BE2C (cell line): Measurements from ENCODE around the gene MTIF2.
"Not testable (repeated sequence)": the region's sequence is repeated elsewhere in the genome, so short reads cannot be mapped to it uniquely, and the experiment has no call there.

Experiments
- DNase-seq: peaks from one replicate; pipeline ENCODE4 v3.0.0-alpha.2; 2020
- H3K27me3 ChIP-seq: fragments of 250-450 bp; sonication (Bioruptor Pico); 2 replicates; pipeline ENCODE4 v1.5.1; 2020; ENCODE audit warnings: mild to moderate bottlenecking
- H3K36me3 ChIP-seq: fragments of 250-450 bp; sonication (Bioruptor Pico); 2 replicates; pipeline ENCODE4 v1.5.1; 2020; ENCODE audit warnings: mild to moderate bottlenecking
- H3K4me1 ChIP-seq: fragments of 250-450 bp; sonication (Bioruptor Pico); 2 replicates; pipeline ENCODE4 v1.5.1; 2020
- H3K4me3 ChIP-seq: 2 replicates; pipeline ENCODE4 v1.5.1; 2011; ENCODE audit warnings: low read depth, low read length
- H3K9me3 ChIP-seq: fragments of 250-450 bp; sonication (Bioruptor Pico); 2 replicates; pipeline ENCODE4 v1.5.1; 2020
- TF ChIP-seq, protein P1 (sequence below): IDR thresholded peaks from 2 replicates; pipeline ENCODE4 v1.5.1; 2012; ENCODE audit warnings: mild to moderate bottlenecking, low read depth, low read length

The MTIF2 gene

DNA sequence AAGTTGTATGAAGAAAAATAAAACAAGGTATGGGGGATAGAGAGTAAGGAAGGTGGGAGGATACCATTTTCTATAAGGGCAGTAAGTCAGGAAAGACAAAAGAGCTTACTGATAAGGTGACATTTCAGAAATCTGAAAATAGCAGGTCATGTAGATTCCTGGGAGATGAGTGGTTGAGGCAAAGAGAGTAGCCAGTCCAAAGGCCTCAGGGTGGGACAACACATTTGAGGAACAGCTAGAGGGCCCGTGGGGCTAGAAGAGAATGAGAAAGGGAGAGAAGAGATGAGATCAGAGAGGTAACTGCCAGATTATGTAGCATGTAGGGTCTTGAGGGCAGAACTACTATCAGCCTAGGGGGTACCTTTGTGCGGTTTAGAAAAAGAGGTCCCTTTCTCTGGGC is 39.8 kb downstream of the MTIF2 start:
- Histone ChIP-seq H3K27me3 (no peaks in the 10 kb centered on the region), H3K4me3 (no peak overlapping the region), H3K9me3 (no peaks in the 10 kb centered on the region), H3K4me1 (no peaks in the 10 kb centered on the region), H3K36me3 (peaks cover 12% of the 10 kb centered on the region)
- TF ChIP-seq, protein P1, sequence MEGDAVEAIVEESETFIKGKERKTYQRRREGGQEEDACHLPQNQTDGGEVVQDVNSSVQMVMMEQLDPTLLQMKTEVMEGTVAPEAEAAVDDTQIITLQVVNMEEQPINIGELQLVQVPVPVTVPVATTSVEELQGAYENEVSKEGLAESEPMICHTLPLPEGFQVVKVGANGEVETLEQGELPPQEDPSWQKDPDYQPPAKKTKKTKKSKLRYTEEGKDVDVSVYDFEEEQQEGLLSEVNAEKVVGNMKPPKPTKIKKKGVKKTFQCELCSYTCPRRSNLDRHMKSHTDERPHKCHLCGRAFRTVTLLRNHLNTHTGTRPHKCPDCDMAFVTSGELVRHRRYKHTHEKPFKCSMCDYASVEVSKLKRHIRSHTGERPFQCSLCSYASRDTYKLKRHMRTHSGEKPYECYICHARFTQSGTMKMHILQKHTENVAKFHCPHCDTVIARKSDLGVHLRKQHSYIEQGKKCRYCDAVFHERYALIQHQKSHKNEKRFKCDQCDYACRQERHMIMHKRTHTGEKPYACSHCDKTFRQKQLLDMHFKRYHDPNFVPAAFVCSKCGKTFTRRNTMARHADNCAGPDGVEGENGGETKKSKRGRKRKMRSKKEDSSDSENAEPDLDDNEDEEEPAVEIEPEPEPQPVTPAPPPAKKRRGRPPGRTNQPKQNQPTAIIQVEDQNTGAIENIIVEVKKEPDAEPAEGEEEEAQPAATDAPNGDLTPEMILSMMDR, result no peak
- DNase-seq, result no peak

DNA sequence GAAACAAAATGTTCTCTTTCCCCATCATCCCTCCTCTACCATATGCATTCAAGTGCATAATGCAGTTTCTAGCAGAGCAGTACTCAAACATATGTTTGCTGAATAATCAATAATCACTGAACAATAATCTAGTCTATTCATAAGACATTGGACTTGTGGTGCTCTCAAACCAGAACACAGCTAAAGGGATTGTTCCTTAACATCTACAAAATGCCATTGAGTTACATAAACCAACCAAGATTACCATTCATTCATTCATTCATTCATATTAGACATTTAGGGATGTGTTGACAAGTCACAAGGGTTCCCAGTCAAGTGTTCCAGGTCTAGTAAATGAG is 40.8 kb downstream of the MTIF2 start:
- no peaks in the 10 kb centered on the region for H3K9me3 ChIP-seq
- H3K27me3 ChIP-seq, result no peaks in the 10 kb centered on the region
- no peak overlapping the region for H3K4me3 ChIP-seq
- no peaks in the 10 kb centered on the region for H3K4me1 ChIP-seq
- TF ChIP-seq, protein P1, result no peak
- no peak for DNase-seq
- H3K36me3 ChIP-seq, result peaks cover 2% of the 10 kb centered on the region

DNA sequence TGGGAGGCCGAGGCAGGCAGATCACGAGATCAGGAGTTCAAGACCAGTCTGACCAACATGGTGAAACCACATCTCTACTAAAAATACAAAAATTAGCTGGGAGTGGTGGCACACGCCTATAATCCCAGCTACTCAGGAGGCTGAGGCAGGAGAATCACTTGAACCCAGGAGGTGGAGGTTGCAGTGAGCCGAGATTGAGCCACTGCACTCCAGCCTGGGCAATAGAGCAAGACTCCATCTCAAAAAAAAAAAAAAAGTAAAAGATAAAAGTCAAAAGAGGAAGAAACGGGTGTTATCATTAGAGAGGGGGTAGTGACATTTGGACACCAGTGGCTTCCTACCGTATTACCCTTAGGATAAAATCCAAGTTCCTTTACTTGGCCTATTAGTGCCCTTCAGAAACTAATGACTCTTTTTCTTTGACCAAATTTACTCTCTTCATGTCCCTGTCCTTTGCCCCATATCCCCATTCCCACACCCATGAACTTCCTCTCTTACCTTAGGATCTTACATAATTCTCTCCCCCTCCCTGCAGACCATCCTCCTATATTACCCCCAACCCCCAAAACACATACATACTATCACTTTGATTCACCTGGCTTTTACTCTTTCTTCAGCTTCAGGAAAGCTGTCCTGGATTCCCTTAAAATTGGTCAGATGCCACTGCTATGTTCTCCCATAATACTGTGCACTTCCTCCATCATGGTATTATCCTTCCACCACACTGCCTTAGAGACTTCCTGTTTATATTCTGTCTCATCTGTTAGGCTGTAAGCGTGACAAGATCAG is 41.4 kb downstream of the MTIF2 start:
- not testable (repeated sequence) for DNase-seq, H3K9me3 ChIP-seq, H3K27me3 ChIP-seq, H3K36me3 ChIP-seq, H3K4me3 ChIP-seq, H3K4me1 ChIP-seq

DNA sequence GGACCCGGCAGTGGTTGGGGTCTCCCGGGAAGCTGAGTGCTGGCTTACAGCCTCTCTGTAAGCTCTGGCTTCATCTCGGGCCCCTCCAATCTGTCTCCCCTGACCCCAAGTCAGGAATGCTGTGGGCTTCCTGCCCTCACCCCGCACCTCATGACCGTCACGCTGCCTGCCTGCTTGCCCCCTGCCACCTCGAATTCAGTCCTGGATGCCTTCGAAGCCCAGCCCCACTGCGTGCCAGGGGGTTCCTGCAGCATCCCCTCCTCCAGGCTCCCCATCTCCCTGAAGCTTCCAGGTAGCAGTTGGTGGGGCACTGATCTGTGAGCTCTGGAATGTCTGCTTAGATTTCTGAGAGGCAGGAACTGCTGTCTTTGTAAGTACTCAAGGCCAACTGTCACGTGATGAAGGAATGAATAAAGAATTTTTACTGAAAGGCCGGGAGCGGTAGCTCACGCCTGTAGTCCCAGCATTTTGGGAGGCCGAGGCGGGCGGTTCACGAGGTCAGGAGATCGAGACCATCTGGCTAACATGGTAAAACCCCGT is 43.5 kb downstream of the MTIF2 start:
- Histone ChIP-seq H3K4me1 (no peaks in the 10 kb centered on the region), H3K9me3 (no peaks in the 10 kb centered on the region), H3K36me3 (no peaks in the 10 kb centered on the region), H3K4me3 (no peak overlapping the region), H3K27me3 (no peaks in the 10 kb centered on the region)
- TF ChIP-seq, protein P1, result no peak
- DNase-seq, result no peak

DNA sequence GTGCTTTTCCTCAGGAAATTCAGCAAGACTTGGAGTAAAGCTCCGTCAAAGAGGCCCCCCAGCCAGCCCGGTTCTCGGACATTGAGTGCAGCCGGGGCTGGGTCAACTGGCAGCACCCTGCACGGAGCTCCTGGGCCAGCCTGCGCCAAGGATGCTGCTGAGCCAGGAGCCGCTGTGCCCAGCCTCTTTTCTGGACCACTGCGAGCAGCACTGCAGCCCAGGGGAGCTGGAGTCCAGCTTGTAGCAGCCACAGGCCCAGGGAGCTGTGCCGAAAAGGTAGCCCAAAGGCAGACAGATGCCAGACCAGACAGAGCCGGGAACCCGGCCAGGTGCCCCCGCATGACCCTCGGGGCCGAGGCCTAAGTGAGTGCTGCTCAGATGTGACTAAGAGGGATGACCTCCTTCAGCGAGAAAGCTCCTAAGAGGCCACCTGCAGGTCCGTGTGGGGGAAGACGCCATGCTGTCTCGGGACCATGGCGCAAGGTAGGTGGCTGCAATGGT is 44.2 kb downstream of the MTIF2 start:
- Histone ChIP-seq H3K9me3 (no peaks in the 10 kb centered on the region), H3K4me3 (no peak overlapping the region), H3K27me3 (no peaks in the 10 kb centered on the region), H3K36me3 (no peaks in the 10 kb centered on the region), H3K4me1 (no peaks in the 10 kb centered on the region)
- peak; percentile 53 for DNase-seq
- TF ChIP-seq, protein P1, result no peak

DNA sequence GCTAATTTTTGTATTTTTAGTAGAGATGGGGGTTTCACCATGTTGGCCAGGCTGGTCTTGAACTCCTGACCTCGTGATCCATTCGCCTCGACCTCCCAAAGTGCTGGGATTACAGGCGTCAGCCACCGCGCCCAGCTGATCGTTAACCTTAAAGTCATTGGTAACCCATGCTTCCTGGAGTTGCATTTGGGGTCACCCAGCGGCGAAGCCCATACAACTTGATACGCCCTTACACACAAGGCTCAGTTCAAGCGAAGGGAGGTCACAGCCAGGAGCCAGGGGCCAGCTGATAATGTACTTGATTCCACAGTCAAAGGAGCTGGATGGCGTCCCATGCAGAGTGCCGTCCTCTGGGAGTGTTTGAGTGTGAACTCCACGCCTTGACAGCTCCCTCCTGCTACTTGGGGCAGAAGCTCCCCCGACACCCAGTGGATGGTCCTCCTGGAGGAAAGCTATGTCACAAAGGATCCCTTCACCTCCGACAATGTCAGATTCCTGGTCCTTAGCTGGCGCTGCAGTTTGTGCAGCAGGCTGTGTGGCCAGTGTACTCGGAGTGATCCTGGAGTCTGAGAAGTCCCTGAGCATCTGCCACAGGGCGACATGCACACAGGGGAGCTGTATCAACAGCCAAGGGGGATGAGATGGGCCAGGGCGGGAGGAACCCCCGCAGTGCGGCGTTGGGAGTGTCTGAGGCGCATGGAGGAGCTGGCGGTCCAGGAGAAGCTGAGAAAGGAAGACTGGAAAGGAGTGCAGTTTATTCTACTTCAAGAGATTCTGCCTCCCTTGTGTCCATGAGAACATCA is 44.9 kb downstream of the MTIF2 start:
- no peaks in the 10 kb centered on the region for H3K27me3 ChIP-seq
- H3K36me3 ChIP-seq, result no peaks in the 10 kb centered on the region
- no peak overlapping the region for H3K4me3 ChIP-seq
- no peaks in the 10 kb centered on the region for H3K4me1 ChIP-seq
- DNase-seq, result no peak
- no peaks in the 10 kb centered on the region for H3K9me3 ChIP-seq
- TF ChIP-seq, protein P1, result no peak
